Endothelial cell of umbilical vein (primary cell): ENCODE measurements around the gene HP. TPM values are rescaled to one million over a fixed set of nuclear protein-coding genes. Genes with fewer than 3 reads are reported as not detected.

ENCODE experiments used
- BruUV-seq: library from RNA; stranded (reverse); fragments of 400-500 nt; replicated peaks from 2 replicates; lab custom pipeline; 2021; lab: Mats Ljungman, UMichigan
- CTCF ChIA-PET: fragments of 300-600, 350-600 bp; sonication (Branson Sonifier 250); formaldehyde crosslinking; loops from one replicate; lab custom pipeline; 2021; ENCODE audit warnings: antibody characterized with exemption, inconsistent platforms; lab: Charles Lee
- POLR2A ChIA-PET: fragments of 300-600, 350-600 bp; sonication (Branson Sonifier 250); formaldehyde crosslinking; loops from one replicate; lab custom pipeline; 2021; ENCODE audit warnings: antibody characterized with exemption, inconsistent platforms; lab: Charles Lee
- DNase-seq: peaks from one replicate; pipeline ENCODE4 v3.0.0-alpha.2; 2011; ENCODE audit warnings: low read depth, low spot score
- FAIRE-seq: peaks from 2 replicates; lab custom pipeline; 2011; peaks lifted over from hg19 to GRCh38; lab: Jason Lieb, UNC
- H2AFZ ChIP-seq: 2 replicates; pipeline ENCODE4 v1.6.0; 2012; ENCODE audit warnings: low read depth, low read length, control low read depth, inconsistent platforms
- H3K27ac ChIP-seq: 2 replicates; pipeline ENCODE4 v1.5.1; 2011; ENCODE audit warnings: low read depth, mild to moderate bottlenecking, control low read depth, low read length, moderate library complexity; ENCODE audit not compliant: insufficient read depth
- H3K27me3 ChIP-seq, 2 experiments: 2 replicates each; pipeline versions ENCODE4 v1.6.0 to v1.6.1; 2011; ENCODE audit warnings: low read length in 2 of 2, mixed read lengths in 1 of 2; ENCODE audit not compliant: control insufficient read depth in 2 of 2, insufficient read depth in 2 of 2
- H3K36me3 ChIP-seq, 2 experiments: 2 replicates in 1 of 2; 3 replicates in 1 of 2; pipeline ENCODE4 v1.5.1; 2011; ENCODE audit warnings: low read length in 2 of 2, mild to moderate bottlenecking in 1 of 2, moderate library complexity in 1 of 2; ENCODE audit not compliant: control insufficient read depth in 2 of 2, insufficient read depth in 2 of 2; ENCODE audit errors: extremely low read depth in 1 of 2
- H3K4me1 ChIP-seq: 3 replicates; pipeline ENCODE4 v1.5.1; 2011; ENCODE audit warnings: mild to moderate bottlenecking, low read length; ENCODE audit not compliant: control insufficient read depth, insufficient read depth; ENCODE audit errors: extremely low read depth
- H3K4me2 ChIP-seq: 2 replicates; pipeline ENCODE4 v1.6.1; 2011; ENCODE audit warnings: low read length, control low read depth, mixed read lengths; ENCODE audit not compliant: insufficient read depth
- H3K4me3 ChIP-seq, 3 experiments: fragments of 200-600 bp in 1 of 3; sonication (generic), shearing (Covaris generic) in 1 of 3; replicated peaks in 1 of 3; 2 replicates each; pipeline ENCODE4 v1.5.1; 2011 to 2016; ENCODE audit warnings: control low read depth in 3 of 3, low read length in 3 of 3, mild to moderate bottlenecking in 2 of 3, inconsistent platforms in 1 of 3, low read depth in 1 of 3, moderate library complexity in 1 of 3; ENCODE audit not compliant: insufficient read depth in 1 of 3
- H3K79me2 ChIP-seq: 2 replicates; pipeline ENCODE4 v1.6.0; 2012; ENCODE audit warnings: low read length, inconsistent platforms; ENCODE audit not compliant: control insufficient read depth, insufficient read depth
- H3K9ac ChIP-seq: replicated peaks from 2 replicates; pipeline ENCODE3; 2011; ENCODE audit warnings: low read length, control low read depth; ENCODE audit not compliant: insufficient read depth; ENCODE audit errors: extremely low read depth
- H3K9me1 ChIP-seq: replicated peaks from 3 replicates; pipeline ENCODE4 v1.6.0; 2011; ENCODE audit warnings: mild to moderate bottlenecking, low read length; ENCODE audit not compliant: control insufficient read depth, insufficient read depth; ENCODE audit errors: extremely low read depth
- H3K9me3 ChIP-seq: replicated peaks from 2 replicates; pipeline ENCODE4 v1.5.1; 2012; ENCODE audit warnings: low read length, inconsistent platforms; ENCODE audit not compliant: control insufficient read depth, insufficient read depth
- H4K20me1 ChIP-seq: replicated peaks from 2 replicates; pipeline ENCODE3; 2011; ENCODE audit warnings: mild to moderate bottlenecking, low read length; ENCODE audit not compliant: control insufficient read depth, insufficient read depth; ENCODE audit errors: extremely low read depth
- EZH2 ChIP-seq: IDR thresholded peaks from 2 replicates; pipeline ENCODE4 v1.6.1; 2012; ENCODE audit warnings: borderline replicate concordance, low read depth, mild to moderate bottlenecking, moderate library complexity, low read length, inconsistent platforms; ENCODE audit not compliant: severe bottlenecking
- FOS ChIP-seq: IDR thresholded peaks from 2 replicates; pipeline ENCODE4 v1.6.1; 2011; ENCODE audit warnings: mild to moderate bottlenecking, low read length, moderate library complexity, borderline replicate concordance; ENCODE audit not compliant: insufficient read depth
- GATA2 ChIP-seq: IDR thresholded peaks from 2 replicates; pipeline ENCODE4 v1.7.0; 2011; ENCODE audit warnings: low read depth, mild to moderate bottlenecking, moderate library complexity, mixed read lengths, low read length; ENCODE audit not compliant: insufficient read length, insufficient read depth
- JUN ChIP-seq: IDR thresholded peaks from 2 replicates; pipeline ENCODE4 v1.6.1; 2011; ENCODE audit warnings: borderline replicate concordance, low read depth; ENCODE audit not compliant: insufficient read length, insufficient read depth
- MYC ChIP-seq: IDR thresholded peaks from one replicate; pipeline ENCODE4 v1.6.1; 2011; ENCODE audit warnings: mild to moderate bottlenecking, low read depth, low read length
- POLR2A ChIP-seq: IDR thresholded peaks from 2 replicates; pipeline ENCODE4 v1.6.1; 2012; ENCODE audit warnings: low read depth, mild to moderate bottlenecking, control low read depth, low read length
- POLR2AphosphoS5 ChIP-seq: IDR thresholded peaks from 2 replicates; pipeline ENCODE4 v1.6.1; 2012; ENCODE audit warnings: low read depth, mild to moderate bottlenecking, control low read depth, low read length, moderate library complexity; ENCODE audit not compliant: insufficient read depth
- dilution Hi-C: fragments of 300-500 bp; cut with MboI; formaldehyde crosslinking; loops from one replicate; pipeline ENCODE4 v1.15.0; 2019; ENCODE audit warnings: low sequenced_read_pairs; ENCODE audit not compliant: extremely low pct_ligation_motif_present
- intact Hi-C: fragments of 100-400 bp; cut with micrococcal nuclease; formaldehyde crosslinking; loops from one replicate; pipeline ENCODE4 v1.10.0; 2022
- polyA plus RNA-seq, 4 experiments: library from polyadenylated mRNA; depleted of rRNA in 3 of 4; stranded (reverse) in 3 of 4; unstranded in 1 of 4; fragments of >200 nt; gene quantifications; 2 replicates each; pipeline versions ENCODE4 v1.2.1 to v1.2.3, GENCODE V29; 2011 to 2012; ENCODE audit warnings: missing spikeins in 1 of 4
- total RNA-seq: library from RNA; stranded (reverse); gene quantifications from 2 replicates; pipeline ENCODE4 v1.2.3, GENCODE V29; 2021
- TF ChIP-seq, protein P1 (sequence below): IDR thresholded peaks from 2 replicates; pipeline ENCODE4 v1.6.1; 2011; ENCODE audit not compliant: insufficient read depth, insufficient read length
- TF ChIP-seq, protein P2 (sequence below), 2 donors: IDR thresholded peaks; 1 replicate in 1 of 2; 2 replicates in 1 of 2; pipeline ENCODE4 v1.5.1; 2011; ENCODE audit warnings: low read length in 2 of 2, mild to moderate bottlenecking in 2 of 2, moderate library complexity in 2 of 2, control low read depth in 1 of 2, inconsistent platforms in 1 of 2, low read depth in 1 of 2; ENCODE audit not compliant: insufficient read depth in 1 of 2; ENCODE audit errors: extremely low read depth in 1 of 2

The HP gene
- total and polyA plus RNA-seq, 2 donors (not counting 3 experiments of a cell fraction or from before 2014, with no cell fraction given): not detected

- POLR2A ChIA-PET: interaction anchor here (0.6 kb wide), 1 partner anchor 480 kb away, joined by 8 read pairs; no protein-coding TSS in a partner anchor
- intact Hi-C loops (no loop called here), dilution Hi-C loops (no loop called here)
- Histone ChIP-seq H3K9me1 (no peaks in the 10 kb centered on the region), H3K4me1 (no peaks in the 10 kb centered on the region), H3K27ac (no peak overlapping the region), H3K27me3 (no peaks in the 10 kb centered on the region), H3K79me2 (no peaks in the 10 kb centered on the region), H4K20me1 (no peaks in the 10 kb centered on the region), H3K9ac (no peak overlapping the region), H3K36me3 (no peaks in the 10 kb centered on the region), H2AFZ (no peak overlapping the region), H3K9me3 (no peaks in the 10 kb centered on the region), H3K4me2 (no peak overlapping the region), H3K4me3 (no peak overlapping the region)
- DNase-seq: no peak
- TF ChIP-seq MYC (no peak), EZH2 (no peak), GATA2 (no peak), POLR2AphosphoS5 (no peak), JUN (no peak), FOS (no peak)
- TF ChIP-seq, protein P1, sequence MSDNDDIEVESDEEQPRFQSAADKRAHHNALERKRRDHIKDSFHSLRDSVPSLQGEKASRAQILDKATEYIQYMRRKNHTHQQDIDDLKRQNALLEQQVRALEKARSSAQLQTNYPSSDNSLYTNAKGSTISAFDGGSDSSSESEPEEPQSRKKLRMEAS: no peak
- CTCF ChIA-PET: no interaction called here
- no peak for FAIRE-seq
- no TSS peak for BruUV-seq
Measured at GRCh38 chr16:72014675-72015074, 39.6 kb upstream of the HP start.

DNA sequence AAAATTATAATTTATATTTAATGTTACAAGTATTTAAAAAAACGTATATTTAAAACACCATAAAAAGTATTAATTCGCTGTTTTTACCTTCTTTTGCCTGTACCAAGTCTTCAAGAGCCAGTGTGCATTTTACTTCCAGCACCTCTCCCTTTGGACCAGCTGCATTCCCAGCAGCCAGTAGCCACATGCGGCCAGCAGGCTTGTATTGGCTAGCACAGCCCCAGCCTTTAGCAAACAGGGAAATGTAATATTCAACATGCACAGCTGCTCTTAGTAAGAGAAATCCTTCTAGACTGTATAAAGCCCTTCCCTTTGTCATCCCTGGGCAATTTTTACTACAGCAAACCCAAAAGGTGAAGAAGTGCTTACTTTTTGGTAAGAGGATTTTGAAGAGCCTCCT lies 39.2 kb upstream of the HP start:
- no peaks in the 10 kb centered on the region for H4K20me1 ChIP-seq
- H3K79me2 ChIP-seq: no peaks in the 10 kb centered on the region
- H3K36me3 ChIP-seq: no peaks in the 10 kb centered on the region
- H3K9me3 ChIP-seq: no peaks in the 10 kb centered on the region
- H3K9ac ChIP-seq: no peak overlapping the region
- no peak overlapping the region for H3K27ac ChIP-seq
- TF ChIP-seq, protein P1: no peak
- TF ChIP-seq POLR2AphosphoS5 (no peak), EZH2 (no peak), FOS (no peak), GATA2 (no peak), MYC (no peak), POLR2A (no peak), JUN (no peak)
- TF ChIP-seq, protein P2, sequence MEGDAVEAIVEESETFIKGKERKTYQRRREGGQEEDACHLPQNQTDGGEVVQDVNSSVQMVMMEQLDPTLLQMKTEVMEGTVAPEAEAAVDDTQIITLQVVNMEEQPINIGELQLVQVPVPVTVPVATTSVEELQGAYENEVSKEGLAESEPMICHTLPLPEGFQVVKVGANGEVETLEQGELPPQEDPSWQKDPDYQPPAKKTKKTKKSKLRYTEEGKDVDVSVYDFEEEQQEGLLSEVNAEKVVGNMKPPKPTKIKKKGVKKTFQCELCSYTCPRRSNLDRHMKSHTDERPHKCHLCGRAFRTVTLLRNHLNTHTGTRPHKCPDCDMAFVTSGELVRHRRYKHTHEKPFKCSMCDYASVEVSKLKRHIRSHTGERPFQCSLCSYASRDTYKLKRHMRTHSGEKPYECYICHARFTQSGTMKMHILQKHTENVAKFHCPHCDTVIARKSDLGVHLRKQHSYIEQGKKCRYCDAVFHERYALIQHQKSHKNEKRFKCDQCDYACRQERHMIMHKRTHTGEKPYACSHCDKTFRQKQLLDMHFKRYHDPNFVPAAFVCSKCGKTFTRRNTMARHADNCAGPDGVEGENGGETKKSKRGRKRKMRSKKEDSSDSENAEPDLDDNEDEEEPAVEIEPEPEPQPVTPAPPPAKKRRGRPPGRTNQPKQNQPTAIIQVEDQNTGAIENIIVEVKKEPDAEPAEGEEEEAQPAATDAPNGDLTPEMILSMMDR (IDR thresholded peaks at IDR 0.05; ENCODE audit: extremely low read depth in 1 of 2, insufficient read depth in 1 of 2, low read depth in 1 of 2, low read length in 2 of 2): no peak
- BruUV-seq: no TSS peak
- no peak overlapping the region for H3K4me3 ChIP-seq
- POLR2A ChIA-PET: no interaction called here
- H2AFZ ChIP-seq: no peak overlapping the region
- H3K4me2 ChIP-seq: no peak overlapping the region
- intact Hi-C loops: no loop called here
- FAIRE-seq: no peak
- no peaks in the 10 kb centered on the region for H3K4me1 ChIP-seq
- dilution Hi-C loops: no loop called here
- no peaks in the 10 kb centered on the region for H3K9me1 ChIP-seq
- DNase-seq: no peak
- CTCF ChIA-PET: no interaction called here
- H3K27me3 ChIP-seq: no peaks in the 10 kb centered on the region
